ENCODE results near the gene UHMK1.

UHMK1 gene

DNA sequence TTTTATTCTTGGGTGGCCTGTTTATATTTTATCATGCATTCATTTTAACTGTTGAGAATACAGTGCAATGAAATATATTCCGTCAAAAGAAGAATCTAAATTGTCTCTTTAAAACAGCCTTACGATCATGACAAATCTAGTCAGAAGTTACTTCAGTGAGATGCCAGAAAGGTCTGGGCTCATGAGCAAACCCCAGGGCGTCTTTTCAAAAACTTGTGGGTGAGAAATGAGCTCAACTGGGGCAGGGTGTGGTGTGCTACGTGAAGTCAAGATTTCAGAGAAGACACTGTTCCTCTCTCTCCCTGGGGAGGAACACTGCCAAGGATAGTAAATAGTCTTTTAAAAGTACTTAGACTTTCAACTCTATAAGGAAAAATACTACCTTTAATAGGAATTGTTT, 50.6 kb downstream of the UHMK1 start:
- H3K4me3 ChIP-seq (ENCODE audit: low read depth, low read length), result no peak overlapping the region
- no peak for DNase-seq (ENCODE audit: low read depth)
- TF ChIP-seq CTCF (IDR thresholded peaks at IDR 0.05; ENCODE audit: low read depth, low read length, missing control alignments), result no peak

- no peak overlapping the region for H3K4me3 ChIP-seq (ENCODE audit: low read depth, low read length)
- no peak for TF ChIP-seq CTCF (IDR thresholded peaks at IDR 0.05; ENCODE audit: low read depth, low read length, missing control alignments)
- no peak for DNase-seq (ENCODE audit: low read depth)
Measured at GRCh38 chr1:162549001-162549400, 51.4 kb downstream of the UHMK1 start.

DNA sequence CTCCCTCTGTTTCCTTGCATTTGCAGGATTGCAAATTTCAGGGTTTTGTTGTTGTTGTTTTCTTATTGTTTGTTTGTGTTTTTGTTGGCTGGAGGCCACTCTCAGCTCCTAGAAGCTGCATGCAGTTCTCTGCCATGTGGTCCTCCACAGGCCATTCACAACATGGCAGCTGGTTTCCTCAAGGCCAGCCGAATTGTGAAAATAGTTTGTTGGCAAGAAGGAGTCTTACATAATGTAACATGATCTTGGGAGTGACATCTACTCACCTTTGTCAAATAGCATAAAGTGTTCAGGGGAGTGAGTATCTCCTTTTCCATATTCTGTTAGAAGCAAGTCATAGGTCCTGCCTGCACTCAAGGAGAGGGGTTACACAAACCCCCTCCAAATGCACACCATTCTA, 53.3 kb downstream of the UHMK1 start:
- no peak overlapping the region for H3K4me3 ChIP-seq (ENCODE audit: low read depth, low read length)
- no peak for TF ChIP-seq CTCF (IDR thresholded peaks at IDR 0.05; ENCODE audit: low read depth, low read length, missing control alignments)
- no peak for DNase-seq (ENCODE audit: low read depth)

GRCh38 chr1:162551969-162552683, 54.5 kb downstream of the UHMK1 start:
- no peak for DNase-seq (ENCODE audit: low read depth)
- no peak for TF ChIP-seq CTCF (IDR thresholded peaks at IDR 0.05; ENCODE audit: low read depth, low read length, missing control alignments)

DNA sequence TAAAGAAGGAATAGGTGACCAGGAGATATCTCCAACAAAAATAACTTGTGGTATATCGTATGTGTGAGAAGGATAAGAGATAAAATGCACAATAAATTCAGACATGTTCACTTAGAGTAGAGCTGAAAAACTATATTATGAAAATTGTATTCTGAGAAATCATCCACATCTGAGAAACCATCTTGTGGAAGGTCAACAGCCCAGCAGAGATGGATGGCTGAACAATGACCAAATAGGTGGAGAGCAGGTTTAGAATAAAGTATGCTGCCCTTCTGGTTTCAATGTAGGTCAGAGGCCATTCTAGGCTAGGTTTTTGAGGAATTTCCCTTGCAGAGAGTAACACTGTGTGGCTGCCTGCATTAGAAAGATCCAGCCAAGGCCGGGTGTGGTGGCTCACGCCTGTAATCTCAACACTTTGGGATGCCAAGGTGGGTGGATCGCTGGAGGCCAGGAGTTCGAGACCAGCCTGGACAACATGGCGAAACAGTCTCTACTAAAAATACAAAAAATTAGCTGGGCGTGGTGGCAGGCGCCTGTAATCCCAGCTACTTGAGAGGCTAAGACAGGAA, 55.1 kb downstream of the UHMK1 start:
- H3K4me3 ChIP-seq (ENCODE audit: low read depth, low read length), result no peak overlapping the region
- no peak for DNase-seq (ENCODE audit: low read depth)
- TF ChIP-seq CTCF (IDR thresholded peaks at IDR 0.05; ENCODE audit: low read depth, low read length, missing control alignments), result no peak

More at GRCh38 chr1:162551969-162552683, 54.5 kb downstream of the UHMK1 start:
- H3K4me3 ChIP-seq (ENCODE audit: low read depth, low read length), result no peak overlapping the region

GRCh38 chr1:162554258-162554657, 56.6 kb downstream of the UHMK1 start:
- no peak overlapping the region for H3K4me3 ChIP-seq (ENCODE audit: low read depth, low read length)
- no peak for DNase-seq (ENCODE audit: low read depth)
- TF ChIP-seq CTCF (IDR thresholded peaks at IDR 0.05; ENCODE audit: low read depth, low read length, missing control alignments), result no peak

DNA sequence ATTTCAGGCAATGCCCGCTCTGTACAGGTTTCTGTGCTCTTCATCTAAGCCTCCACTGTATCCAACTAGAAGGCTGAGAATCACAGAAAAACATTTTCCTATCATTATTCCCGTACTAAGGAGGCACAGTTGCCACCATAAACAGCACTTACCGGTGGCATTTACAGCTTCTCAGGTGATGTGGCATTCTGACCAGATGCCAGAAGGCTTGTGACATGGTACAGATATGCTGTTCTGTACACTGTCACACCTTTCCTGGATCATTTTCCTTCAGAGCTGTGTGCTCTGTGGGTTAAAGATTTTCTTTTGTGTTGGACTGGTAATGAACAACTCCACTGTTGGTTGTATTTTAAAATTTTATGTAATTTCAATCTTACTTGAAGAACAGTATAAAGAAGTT, 59.9 kb downstream of the UHMK1 start:
- no peak for TF ChIP-seq CTCF (IDR thresholded peaks at IDR 0.05; ENCODE audit: low read depth, low read length, missing control alignments)
- DNase-seq (ENCODE audit: low read depth), result no peak

More for the DNA sequence above, 59.9 kb downstream of the UHMK1 start:
- no peak overlapping the region for H3K4me3 ChIP-seq (ENCODE audit: low read depth, low read length)
